ENCODE data around the gene MAFG. TPM values are rescaled to one million over a fixed set of nuclear protein-coding genes. Genes with fewer than 3 reads are reported as not detected.

Gene MAFG
- total RNA-seq, 1 experiment from 2014 or later: 31.4 TPM

DNA sequence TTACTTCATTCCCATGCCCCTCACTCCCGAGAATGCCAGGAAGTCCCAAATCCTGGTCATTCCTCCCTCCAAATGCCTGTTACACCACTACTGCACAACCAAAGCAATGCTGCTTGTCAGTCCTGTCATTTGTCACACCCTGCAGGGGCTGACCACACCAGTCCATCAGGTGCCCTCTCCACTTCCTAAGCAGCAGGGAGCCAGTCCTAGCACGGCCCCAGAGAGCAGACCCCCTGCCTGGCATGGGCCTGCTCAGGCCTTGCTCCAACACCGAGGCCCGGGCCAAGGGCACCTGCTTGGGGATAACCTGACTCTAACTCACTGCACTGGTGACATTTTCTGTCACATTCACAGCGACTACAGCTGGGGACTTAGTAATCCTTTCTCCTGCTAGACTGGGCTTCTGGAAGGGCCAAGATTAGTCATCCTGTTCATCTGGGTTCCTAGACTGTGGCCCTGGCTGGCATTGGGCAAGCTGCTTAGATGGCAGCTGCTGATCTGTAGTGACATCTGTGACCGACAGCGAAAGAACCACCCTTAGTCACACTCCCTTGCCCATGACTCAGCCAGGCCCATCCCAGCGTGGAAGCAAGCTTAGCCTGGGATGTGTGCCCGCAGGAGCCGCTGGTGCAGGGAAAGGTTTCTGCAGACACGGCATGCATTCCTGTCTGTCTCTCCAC is 41.5 kb downstream of the MAFG start:
- Mint-ChIP-seq H3K9me3 (no peaks in the 10 kb centered on the region), H3K27me3 (ENCODE audit: low read depth) (0 out of 2 replicates have a peak, but pooled peaks cover 1% of the 10 kb centered on the region), H3K4me1 (peaks cover 3 to 13% of the 10 kb centered on the region in 2 experiments; a peak in 3 of 4 replicates), H3K4me3 (no peak overlapping the region), H3K36me3 (ENCODE audit: insufficient read depth in 1 of 3, low read depth in 3 of 3) (peaks cover 58 to 89% (median 77%) of the 10 kb centered on the region in 3 experiments), H3K27ac (peak overlapping the region; percentile 19 to 44 (median 27); a peak in 2 of 7 replicates)
- H3K4me1 ChIP-seq (ENCODE audit: insufficient read depth, low read length): no peaks in the 10 kb centered on the region
- H2BK15ac ChIP-seq (ENCODE audit: low read depth, low read length): no peak overlapping the region
- H4K20me1 ChIP-seq (ENCODE audit: control insufficient read depth, insufficient read depth, insufficient read length): no peaks in the 10 kb centered on the region
- no peak overlapping the region for H2BK12ac ChIP-seq (ENCODE audit: insufficient read length, low read depth, low read length)
- no peaks in the 10 kb centered on the region for H3K9me3 ChIP-seq (ENCODE audit: control insufficient read depth, low read depth, low read length)
- no peak overlapping the region for H2BK120ac ChIP-seq (ENCODE audit: low read depth, low read length, poor library complexity, severe bottlenecking)
- no peak overlapping the region for H3K4ac ChIP-seq (ENCODE audit: low read depth, low read length)
- H4K8ac ChIP-seq (replicated peaks; ENCODE audit: insufficient read length, low read depth, low read length): no peak overlapping the region
- H3K9ac ChIP-seq (ENCODE audit: extremely low read depth, insufficient read length, low read length): no peak overlapping the region
- no peak overlapping the region for H3K27ac ChIP-seq (ENCODE audit: insufficient read length, low read depth, low read length)
- H3K79me1 ChIP-seq (ENCODE audit: insufficient read depth, low read depth, low read length, poor library complexity, severe bottlenecking): peaks cover 20% of the 10 kb centered on the region
- TF ChIP-seq, protein P1, sequence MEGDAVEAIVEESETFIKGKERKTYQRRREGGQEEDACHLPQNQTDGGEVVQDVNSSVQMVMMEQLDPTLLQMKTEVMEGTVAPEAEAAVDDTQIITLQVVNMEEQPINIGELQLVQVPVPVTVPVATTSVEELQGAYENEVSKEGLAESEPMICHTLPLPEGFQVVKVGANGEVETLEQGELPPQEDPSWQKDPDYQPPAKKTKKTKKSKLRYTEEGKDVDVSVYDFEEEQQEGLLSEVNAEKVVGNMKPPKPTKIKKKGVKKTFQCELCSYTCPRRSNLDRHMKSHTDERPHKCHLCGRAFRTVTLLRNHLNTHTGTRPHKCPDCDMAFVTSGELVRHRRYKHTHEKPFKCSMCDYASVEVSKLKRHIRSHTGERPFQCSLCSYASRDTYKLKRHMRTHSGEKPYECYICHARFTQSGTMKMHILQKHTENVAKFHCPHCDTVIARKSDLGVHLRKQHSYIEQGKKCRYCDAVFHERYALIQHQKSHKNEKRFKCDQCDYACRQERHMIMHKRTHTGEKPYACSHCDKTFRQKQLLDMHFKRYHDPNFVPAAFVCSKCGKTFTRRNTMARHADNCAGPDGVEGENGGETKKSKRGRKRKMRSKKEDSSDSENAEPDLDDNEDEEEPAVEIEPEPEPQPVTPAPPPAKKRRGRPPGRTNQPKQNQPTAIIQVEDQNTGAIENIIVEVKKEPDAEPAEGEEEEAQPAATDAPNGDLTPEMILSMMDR (conservative IDR thresholded peaks at IDR 0.05): no peak
- no peak overlapping the region for H3T11ph ChIP-seq (ENCODE audit: low read length)
- no peak overlapping the region for H3K4me2 ChIP-seq (ENCODE audit: insufficient read depth, insufficient read length, low read length)
- no peak overlapping the region for H3K18ac ChIP-seq (ENCODE audit: insufficient read length, low read depth, low read length)
- H2AFZ ChIP-seq (ENCODE audit: low read length): no peak overlapping the region
- H3K14ac ChIP-seq (ENCODE audit: insufficient read depth, low read length): no peak overlapping the region
- H4K5ac ChIP-seq (ENCODE audit: insufficient read length, low read depth, low read length): peak overlapping the region; percentile 27
- no peak overlapping the region for H2BK20ac ChIP-seq (ENCODE audit: low read depth, low read length, poor library complexity, severe bottlenecking)
- no peak overlapping the region for H2AK5ac ChIP-seq (ENCODE audit: insufficient read length, low read length)
- no peak for DNase-seq
- H3K23ac ChIP-seq (ENCODE audit: insufficient read length, low read depth, low read length): no peak overlapping the region
- no peak overlapping the region for H3K56ac ChIP-seq (ENCODE audit: insufficient read length, low read depth, low read length)
- H3K23me2 ChIP-seq (ENCODE audit: insufficient read length, low read depth, low read length, poor library complexity, severe bottlenecking): peaks cover 7% of the 10 kb centered on the region
- no peaks in the 10 kb centered on the region for H3K27me3 ChIP-seq (ENCODE audit: insufficient read depth, low read length)
- H4K91ac ChIP-seq (ENCODE audit: insufficient read length, low read depth, low read length): no peak overlapping the region
- WGBS (ENCODE audit: extremely low coverage, insufficient read length, low lambda C conversion rate): no CpG with 5 or more reads among the region's 11 CpGs
- peaks cover 17% of the 10 kb centered on the region; the same call in 1 of the 2 replicates for H3K79me2 ChIP-seq (ENCODE audit: insufficient read depth, low read length)
- H2BK5ac ChIP-seq (ENCODE audit: insufficient read length, low read length): no peak overlapping the region

Data from H9 (cell line).